ENCODE results near the gene TAF4.

DNA sequence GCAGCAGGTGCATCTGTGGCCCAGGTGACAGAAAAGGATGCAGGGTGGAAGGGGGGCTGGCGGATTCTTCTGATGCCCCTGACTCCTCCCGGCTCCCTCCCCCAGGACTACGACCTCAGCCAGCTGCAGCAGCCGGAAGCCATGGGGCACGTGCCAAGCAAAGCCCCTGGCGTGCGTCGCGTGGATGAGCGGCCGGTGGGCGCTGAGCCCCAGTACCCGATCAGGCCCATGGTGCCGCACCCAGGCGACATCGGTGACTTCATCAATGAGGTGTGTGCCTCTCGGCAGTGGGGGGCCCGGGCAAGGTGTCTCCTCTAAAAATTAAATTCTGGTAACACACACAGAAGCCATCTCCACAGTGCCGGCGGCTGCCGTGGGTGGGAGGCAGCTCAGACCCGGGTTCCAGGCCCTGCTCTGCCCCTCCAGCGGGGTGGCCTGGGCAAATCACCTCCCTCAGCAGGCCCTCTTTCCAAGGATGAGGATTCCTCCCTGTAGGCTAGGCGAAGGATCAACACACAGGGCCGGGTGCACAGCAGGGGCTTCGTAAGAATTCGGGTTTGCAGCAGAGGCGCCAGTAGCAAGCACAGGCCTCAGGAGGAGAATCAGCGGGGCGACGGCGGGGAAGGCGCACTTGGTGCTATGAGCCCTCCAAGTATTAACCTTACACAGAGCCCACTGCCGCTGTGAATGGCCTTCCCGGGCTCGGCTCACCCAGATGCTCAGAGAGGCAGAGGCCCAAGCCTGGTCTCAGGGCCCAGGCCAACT, 131.5 kb downstream of the TAF4 start:
- TF ChIP-seq, protein P1, sequence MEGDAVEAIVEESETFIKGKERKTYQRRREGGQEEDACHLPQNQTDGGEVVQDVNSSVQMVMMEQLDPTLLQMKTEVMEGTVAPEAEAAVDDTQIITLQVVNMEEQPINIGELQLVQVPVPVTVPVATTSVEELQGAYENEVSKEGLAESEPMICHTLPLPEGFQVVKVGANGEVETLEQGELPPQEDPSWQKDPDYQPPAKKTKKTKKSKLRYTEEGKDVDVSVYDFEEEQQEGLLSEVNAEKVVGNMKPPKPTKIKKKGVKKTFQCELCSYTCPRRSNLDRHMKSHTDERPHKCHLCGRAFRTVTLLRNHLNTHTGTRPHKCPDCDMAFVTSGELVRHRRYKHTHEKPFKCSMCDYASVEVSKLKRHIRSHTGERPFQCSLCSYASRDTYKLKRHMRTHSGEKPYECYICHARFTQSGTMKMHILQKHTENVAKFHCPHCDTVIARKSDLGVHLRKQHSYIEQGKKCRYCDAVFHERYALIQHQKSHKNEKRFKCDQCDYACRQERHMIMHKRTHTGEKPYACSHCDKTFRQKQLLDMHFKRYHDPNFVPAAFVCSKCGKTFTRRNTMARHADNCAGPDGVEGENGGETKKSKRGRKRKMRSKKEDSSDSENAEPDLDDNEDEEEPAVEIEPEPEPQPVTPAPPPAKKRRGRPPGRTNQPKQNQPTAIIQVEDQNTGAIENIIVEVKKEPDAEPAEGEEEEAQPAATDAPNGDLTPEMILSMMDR (IDR thresholded peaks at IDR 0.05) = no peak
- no peak for TF ChIP-seq POLR2A (IDR thresholded peaks at IDR 0.05)

Data from thyroid gland (tissue), 4 donors.